NCI-H524 treated with DMSO at 0.1 percent for 48 hours (cell line): ENCODE results near the gene CDC14B.

Source experiments
- DNase-seq: peaks from one replicate; lab custom pipeline; 2025; lab: John Stamatoyannopoulos, UW

Gene CDC14B

DNA sequence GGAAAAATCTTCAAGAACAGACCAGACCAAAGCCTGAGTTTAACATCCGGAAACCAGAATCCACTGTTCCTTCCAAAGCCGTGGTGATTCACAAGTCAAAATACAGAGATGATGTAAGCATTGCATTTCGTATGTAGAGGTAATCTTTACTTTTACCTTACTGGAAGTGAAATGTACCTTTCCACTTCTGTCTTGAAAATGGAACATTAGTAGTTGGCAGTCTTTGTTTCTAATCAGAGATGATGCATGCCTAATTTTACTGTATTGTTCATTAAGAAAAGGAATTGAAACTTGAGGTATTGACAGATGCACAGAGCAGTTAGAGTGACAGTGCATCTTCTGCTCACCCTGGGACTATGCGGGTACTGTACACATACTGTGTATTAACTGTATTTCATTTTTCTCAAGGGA, 135.1 kb downstream of the CDC14B start:
- DNase-seq, result no peak

DNA sequence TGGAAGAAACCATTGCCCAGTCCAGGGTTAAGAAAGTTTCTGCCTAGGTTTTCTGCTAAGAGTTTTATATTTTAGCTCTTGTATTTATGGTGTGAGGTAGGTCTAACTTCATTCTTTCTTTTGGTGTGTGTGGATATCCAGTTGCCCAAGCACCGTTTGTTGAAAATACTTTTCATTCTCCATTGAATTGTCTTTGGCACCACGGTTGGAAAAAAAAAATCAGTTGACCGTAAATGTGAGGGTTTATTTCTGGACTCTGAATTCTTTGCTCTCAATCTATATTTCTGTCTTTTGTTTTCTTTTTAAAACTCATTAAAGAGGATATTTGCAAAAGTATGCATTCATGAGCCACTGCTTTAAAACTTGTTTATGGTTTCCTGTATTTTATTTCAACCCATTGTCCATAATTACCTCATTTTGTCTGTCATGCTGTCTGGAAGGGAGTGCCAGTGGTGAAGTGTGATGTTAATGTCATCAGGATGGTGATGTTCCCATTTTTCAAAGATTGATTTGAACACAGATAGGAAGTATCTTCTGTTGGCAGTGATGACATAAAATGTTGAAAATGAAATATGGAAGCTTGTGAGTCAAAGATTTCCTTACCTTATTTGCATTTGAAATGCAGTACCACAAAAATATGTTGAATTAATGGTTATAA, 135.8 kb downstream of the CDC14B start:
- no peak for DNase-seq

DNA sequence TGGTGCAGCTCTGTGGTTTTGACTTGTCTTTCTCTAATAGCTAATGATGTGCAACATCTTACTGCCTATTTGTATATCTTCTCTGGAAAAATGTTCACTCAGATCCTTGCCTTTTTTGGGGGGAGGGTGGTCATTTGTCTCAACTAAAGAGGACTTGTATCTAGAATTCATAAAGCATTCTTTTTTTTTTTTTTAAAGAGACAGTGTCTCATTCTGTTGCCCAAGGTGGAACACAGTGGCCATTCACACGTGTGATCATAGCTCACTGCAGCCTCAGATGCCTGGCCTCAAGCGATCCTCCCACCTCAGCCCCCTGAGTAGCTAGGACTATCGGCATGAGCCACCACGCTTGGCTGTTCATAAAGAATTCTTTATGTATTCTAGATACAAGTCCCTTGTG, 136.4 kb downstream of the CDC14B start:
- DNase-seq, result no peak

DNA sequence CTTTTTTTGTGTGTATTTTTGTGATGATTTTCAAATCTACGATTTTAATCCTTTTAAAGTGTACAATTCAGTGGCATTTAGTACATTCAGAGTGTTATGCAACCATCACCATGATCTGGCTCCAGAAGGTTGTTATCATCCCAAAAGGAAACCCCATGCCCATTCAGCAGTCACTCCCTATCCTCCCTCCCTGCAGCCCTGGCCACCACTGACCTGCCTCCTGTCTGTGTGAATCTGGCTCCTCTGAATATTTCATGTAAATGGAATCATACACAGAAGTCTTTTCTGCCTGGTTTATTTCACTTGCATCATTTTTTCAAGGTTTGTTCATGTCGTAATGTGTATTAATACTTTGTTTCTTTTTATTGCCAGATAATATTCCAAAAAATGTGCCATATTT, 137.2 kb downstream of the CDC14B start:
- DNase-seq, result no peak

GRCh38 chr9:96480736-96481135, 138.9 kb downstream of the CDC14B start:
- no peak for DNase-seq

- DNase-seq, result no peak
Measured at GRCh38 chr9:96478829-96479371, 140.7 kb downstream of the CDC14B start.

DNA sequence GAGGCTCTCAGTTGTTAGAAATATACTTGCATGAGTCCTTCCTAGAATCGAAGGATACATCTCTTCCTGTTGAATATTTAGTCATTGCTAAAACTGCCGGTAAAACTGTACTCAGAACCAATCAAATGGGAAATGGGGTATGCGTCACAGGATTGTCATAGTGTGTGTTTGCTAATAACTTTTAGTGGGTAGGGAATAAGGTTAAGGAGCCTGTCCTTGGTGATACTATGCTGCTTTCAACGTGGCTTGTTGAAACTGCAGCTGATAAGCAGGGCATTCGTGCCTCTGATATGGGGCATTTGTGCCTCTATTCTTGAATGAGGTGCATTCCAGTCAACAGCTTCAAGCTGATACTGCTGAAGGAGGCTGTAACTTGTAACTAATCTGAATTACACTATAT, 143.1 kb downstream of the CDC14B start:
- no peak for DNase-seq

DNA sequence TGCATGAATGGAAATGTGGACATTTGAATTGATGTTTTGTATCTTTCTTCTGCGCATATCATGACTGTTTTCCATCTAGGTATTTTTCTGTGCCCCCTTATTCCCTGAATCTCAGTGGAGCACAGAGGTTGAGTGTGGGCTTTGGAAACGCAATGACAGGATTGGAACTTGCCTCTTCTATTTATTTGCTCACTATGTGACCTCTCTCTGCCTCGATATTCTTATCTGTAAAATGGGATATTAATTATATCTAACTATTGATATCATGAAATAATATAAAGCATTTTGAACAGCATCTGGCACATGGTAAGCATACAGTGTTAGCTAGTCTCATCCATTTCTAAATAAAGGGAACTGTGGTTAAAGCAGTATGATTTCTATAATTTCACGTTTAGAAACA, 143.6 kb downstream of the CDC14B start:
- no peak for DNase-seq

GRCh38 chr9:96467784-96468183, 151.9 kb downstream of the CDC14B start:
- DNase-seq, result no peak

DNA sequence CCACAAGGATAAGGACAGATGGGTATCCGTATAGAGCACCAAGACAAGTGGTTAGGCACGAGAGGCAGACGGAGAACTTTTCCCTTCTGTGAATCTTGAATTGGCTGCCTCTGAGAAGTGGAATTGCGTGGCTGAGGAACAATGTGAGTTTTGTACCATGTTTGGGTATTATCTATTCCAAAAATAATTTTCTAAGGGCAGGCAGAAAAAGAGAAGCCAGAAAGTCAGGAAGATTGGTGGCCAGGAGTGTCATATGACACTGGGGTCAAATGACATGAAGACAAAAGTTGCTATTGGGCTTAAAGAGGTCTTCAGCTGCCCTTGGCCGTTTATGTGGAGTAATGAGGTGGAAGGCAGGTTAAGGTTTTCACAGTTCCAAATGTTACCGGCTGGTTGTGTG, 155.2 kb downstream of the CDC14B start:
- DNase-seq, result no peak

- DNase-seq, result no peak
Measured at GRCh38 chr9:96462541-96462940, 157.1 kb downstream of the CDC14B start.

DNA sequence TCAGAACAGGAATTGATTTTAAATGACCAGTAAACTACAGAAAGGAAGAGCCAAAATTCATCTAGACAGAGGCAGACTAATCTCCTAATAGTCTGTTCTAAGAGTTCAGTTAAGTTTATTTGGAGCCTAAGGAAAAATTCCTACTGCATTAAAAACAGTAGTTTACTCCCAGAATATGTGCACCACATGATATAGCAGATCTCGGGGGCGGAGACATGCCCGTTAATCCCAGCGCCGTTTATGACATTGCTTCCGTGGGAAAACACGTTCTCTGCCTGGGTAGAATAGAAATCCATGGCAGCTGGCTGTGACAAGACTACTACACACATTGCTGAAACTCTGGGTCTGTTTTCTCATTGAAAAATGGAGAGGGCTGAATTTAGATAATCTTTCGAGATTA, 158.3 kb downstream of the CDC14B start:
- DNase-seq, result no peak

GRCh38 chr9:96460882-96461281, 158.8 kb downstream of the CDC14B start:
- DNase-seq, result no peak

DNA sequence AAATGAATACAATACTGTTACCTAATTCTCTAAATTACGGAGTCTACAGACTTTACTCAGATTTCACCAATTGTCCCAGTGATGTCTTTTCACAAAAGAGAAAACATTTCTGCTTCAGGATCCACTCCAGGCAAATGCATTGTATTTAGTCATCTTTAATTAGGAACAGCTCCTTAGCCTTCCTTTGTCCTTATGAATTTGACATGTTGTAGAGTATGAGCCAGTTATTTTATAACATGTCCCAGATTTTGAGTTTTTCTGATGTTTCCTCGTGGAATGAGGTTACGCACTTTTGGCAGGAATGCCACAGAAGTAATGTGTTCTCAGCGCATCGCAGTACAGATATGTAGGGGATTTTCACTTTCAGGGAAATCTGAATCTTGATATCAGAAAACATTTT, 159.2 kb downstream of the CDC14B start:
- no peak for DNase-seq

DNA sequence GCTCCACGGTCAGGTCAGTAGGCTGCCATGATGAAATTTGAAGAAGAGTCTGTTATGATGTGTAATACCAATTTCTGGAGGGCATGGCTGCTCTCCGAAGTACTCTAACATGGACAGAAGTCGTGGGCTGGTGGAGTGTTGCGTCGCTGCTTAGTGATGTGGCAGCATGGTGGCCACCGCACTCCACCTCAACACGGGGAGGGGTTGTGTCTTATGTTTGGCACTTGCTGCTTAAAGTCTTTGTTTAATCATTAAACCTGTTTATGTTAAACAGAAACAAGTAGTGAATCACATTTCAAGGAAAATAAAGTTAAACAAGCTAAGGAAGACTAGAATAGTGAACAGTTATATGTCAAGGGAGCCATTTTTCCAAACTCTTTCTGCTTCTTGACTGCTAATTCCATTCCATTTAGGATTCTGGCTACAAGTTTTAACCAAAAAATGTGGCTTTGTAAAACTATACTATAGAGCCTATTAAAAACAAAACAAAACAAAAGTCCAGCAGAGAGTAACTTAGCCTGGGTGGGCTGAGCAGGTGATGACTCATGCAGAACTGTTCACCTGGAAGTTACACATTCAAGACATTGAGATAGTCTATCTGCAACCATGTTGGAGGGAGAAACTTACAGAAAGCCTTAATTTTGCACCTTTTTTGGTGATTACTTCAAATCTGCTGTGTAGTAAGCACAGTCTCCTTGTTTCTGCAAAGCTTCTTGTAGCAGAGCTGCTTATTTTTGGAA, 160.2 kb downstream of the CDC14B start:
- no peak for DNase-seq

- DNase-seq, result no peak
Measured at GRCh38 chr9:96458226-96458625, 161.4 kb downstream of the CDC14B start.

DNA sequence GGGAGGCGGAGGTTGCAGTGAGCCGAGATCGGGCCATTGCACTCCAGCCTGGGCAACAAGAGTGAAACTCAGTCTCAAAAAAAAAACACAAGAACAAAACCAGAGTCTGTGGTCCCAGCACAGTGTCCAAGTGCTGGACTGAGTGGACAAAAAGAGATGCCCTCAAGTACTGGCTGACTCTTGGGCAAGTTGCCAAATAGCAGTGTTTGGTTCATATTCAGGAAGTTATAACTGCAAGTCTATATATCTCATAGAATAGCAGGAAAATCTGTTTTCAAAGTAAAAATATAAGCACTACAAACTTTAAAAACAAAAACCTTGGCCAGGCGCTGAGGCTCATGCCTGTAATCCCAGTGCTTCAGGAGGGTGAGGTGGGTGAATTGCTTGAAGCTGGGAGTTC, 162.4 kb downstream of the CDC14B start:
- DNase-seq, result no peak

DNA sequence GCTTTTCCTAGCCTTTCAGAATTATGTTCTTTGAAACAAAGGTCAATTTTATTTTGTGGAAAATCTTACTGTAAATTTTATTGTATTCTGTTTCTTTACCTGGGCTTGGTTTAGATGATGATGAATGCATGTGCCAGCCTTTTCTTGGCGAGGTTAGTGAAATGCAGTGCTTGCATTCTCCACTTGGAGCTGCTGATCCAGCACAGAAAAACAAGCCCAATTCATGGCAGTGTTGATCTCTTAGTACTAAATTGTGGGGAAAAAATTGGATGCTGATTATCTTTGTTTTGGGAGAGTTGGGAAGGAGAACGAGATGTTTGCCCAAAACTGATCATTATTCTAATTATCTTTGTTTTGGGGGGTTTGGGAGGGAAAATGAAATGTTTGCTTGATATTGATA, 166.0 kb downstream of the CDC14B start:
- no peak for DNase-seq

DNA sequence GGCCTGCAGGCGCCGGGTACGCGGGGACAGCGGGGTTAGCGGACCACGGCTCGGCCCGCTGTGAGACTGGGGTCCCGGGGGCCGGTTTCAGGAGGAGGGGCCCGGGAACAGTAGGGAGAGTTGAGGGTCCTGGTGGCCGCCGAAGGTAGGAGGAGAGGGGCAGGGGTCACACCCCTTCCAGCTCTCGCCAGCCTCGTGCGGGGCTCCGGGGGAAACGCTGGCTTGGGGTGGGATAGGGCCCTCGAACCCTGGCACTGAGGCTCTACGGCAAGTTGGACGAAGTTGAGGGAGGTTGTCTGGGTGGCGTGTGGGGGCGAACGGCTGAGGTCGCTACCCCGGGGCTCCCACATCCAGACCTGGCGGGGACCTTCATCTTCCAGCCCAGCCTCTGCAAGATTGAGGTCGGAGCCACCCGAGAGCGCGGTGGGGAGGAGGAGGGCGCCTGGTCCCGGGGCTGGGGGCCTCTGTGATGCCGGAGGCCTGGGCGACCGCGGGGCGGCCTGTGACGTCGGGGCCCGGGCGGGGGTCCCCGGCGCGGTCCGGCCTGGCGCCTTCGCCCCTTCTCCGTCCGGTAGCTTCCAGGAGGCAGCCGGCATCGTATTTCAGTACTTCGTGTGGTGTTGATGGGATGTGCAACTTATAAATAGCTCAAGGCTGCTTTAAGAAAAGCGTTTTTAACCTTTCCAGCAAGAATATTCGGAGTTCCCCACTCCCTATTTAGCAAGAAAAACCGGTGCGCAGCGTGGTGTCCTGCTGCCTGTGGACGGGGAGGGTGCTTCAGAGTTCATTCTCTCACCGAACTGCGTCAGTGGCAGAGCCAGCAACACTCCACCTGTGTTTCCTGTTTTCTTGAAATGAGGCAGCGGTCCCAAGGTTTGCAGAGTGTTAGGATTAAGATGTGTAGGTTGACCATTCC, 168.8 kb downstream of the CDC14B start:
- DNase-seq, result no peak
